H1 (cell line): Measurements from ENCODE around the gene ADGRL3. TPM values are rescaled to one million over a fixed set of nuclear protein-coding genes. Genes with fewer than 3 reads are reported as not detected.

Experiments
- CTBP2 ChIP-seq: IDR thresholded peaks from 2 replicates; pipeline ENCODE4 v1.7.0; 2011; ENCODE audit warnings: borderline replicate concordance, mild to moderate bottlenecking, moderate library complexity, mixed read lengths, low read length; ENCODE audit not compliant: insufficient read depth, insufficient read length
- EGR1 ChIP-seq: IDR thresholded peaks from 2 replicates; pipeline ENCODE4 v1.6.1; 2011; ENCODE audit warnings: low read depth, low read length, borderline replicate concordance
- FOSL1 ChIP-seq: IDR thresholded peaks from 2 replicates; pipeline ENCODE4 v1.6.1; 2011; ENCODE audit warnings: mild to moderate bottlenecking, low read depth, low read length, moderate library complexity; ENCODE audit not compliant: insufficient read depth
- GABPA ChIP-seq: IDR thresholded peaks from 2 replicates; pipeline ENCODE4 v1.6.1; 2011; ENCODE audit warnings: mild to moderate bottlenecking, low read length, moderate library complexity, borderline replicate concordance; ENCODE audit not compliant: insufficient read depth
- HDAC2 ChIP-seq, 2 experiments: fragments of 300-600 bp in 1 of 2; sonication (generic) in 1 of 2; IDR thresholded peaks; 2 replicates each; pipeline ENCODE4 v1.6.1; 2011 to 2012; ENCODE audit warnings: low read depth in 2 of 2, low read length in 2 of 2, mild to moderate bottlenecking in 2 of 2, moderate library complexity in 2 of 2, borderline replicate concordance in 1 of 2, inconsistent platforms in 1 of 2
- HDAC6 ChIP-seq: IDR thresholded peaks from one replicate; pipeline ENCODE4 v1.7.1; 2012; ENCODE audit warnings: low read depth, mild to moderate bottlenecking, inconsistent platforms, low read length, moderate library complexity
- KDM1A ChIP-seq: fragments of 200-600, 300-600 bp; sonication (generic); IDR thresholded peaks from 2 replicates; pipeline ENCODE4 v1.7.1; 2016; ENCODE audit warnings: mild to moderate bottlenecking, low read length, borderline replicate concordance
- PHF8 ChIP-seq: fragments of 200-600 bp; sonication (generic); conservative IDR thresholded peaks from 2 replicates; pipeline ENCODE4 v1.7.1; 2012; ENCODE audit warnings: low read depth, mild to moderate bottlenecking, inconsistent platforms, low read length, moderate library complexity
- POLR2A ChIP-seq, 2 experiments: IDR thresholded peaks; 1 replicate in 1 of 2; 2 replicates in 1 of 2; pipeline ENCODE4 v1.6.1; 2011; ENCODE audit warnings: low read depth in 2 of 2, low read length in 2 of 2, mild to moderate bottlenecking in 2 of 2; ENCODE audit errors: control extremely low read depth in 1 of 2
- RBBP5 ChIP-seq: IDR thresholded peaks from 2 replicates; pipeline ENCODE4 v1.7.1; 2012; ENCODE audit warnings: low read depth, mild to moderate bottlenecking, inconsistent platforms, low read length, moderate library complexity, borderline replicate concordance
- RFX5 ChIP-seq: IDR thresholded peaks from 2 replicates; pipeline ENCODE4 v1.6.1; 2011; ENCODE audit warnings: low read depth, low read length, improper control_type of control experiment, borderline replicate concordance
- RNF2 ChIP-seq: fragments of 200-900, 300-1000 bp; sonication (generic); IDR thresholded peaks from 2 replicates; pipeline ENCODE4 v1.7.1; 2016; ENCODE audit warnings: borderline replicate concordance, low read depth, mild to moderate bottlenecking, antibody characterized with exemption, low read length; ENCODE audit not compliant: poor library complexity, severe bottlenecking; ENCODE audit errors: missing control alignments
- SP1 ChIP-seq: IDR thresholded peaks from 2 replicates; pipeline ENCODE4 v1.6.1; 2011; ENCODE audit warnings: low read depth, low read length
- TAF1 ChIP-seq: IDR thresholded peaks from 2 replicates; pipeline ENCODE4 v1.6.1; 2011; ENCODE audit warnings: mild to moderate bottlenecking, low read depth, low read length
- TBP ChIP-seq: IDR thresholded peaks from 2 replicates; pipeline ENCODE4 v1.6.1; 2011; ENCODE audit warnings: low read depth, low read length, improper control_type of control experiment
- YY1 ChIP-seq: IDR thresholded peaks from 2 replicates; pipeline ENCODE4 v1.6.1; 2011; ENCODE audit warnings: low read depth, mild to moderate bottlenecking, low read length
- polyA plus RNA-seq, 7 experiments: library from polyadenylated mRNA; depleted of rRNA in 3 of 7; stranded (reverse) in 5 of 7; unstranded in 2 of 7; fragments of >200 nt in 5 of 7; fragments of 200-250 nt in 2 of 7; gene quantifications; 1 replicate in 5 of 7; 2 replicates in 1 of 7; 4 replicates in 1 of 7; pipeline versions ENCODE4 v1.2.1 to v1.2.3, GENCODE V29; 2011 to 2013; ENCODE audit warnings: missing spikeins in 2 of 7, mixed read lengths in 2 of 7
- total RNA-seq: library from RNA; stranded (reverse); fragmentation: NEBNext Ultra II Directional; extraction: Animal tissue kit (Norgen Biotek cat#: 25700); gene quantifications from 2 replicates; pipeline ENCODE4 v1.2.1, GENCODE V29; 2021
- TF ChIP-seq, protein P1 (sequence below): IDR thresholded peaks from 2 replicates; pipeline ENCODE4 v1.6.1; 2012; ENCODE audit warnings: low read length, inconsistent platforms
- TF ChIP-seq, protein P2 (sequence below): IDR thresholded peaks from 2 replicates; pipeline ENCODE4 v1.6.1; 2012; ENCODE audit warnings: inconsistent platforms
- TF ChIP-seq, protein P3 (sequence below): IDR thresholded peaks from 2 replicates; pipeline ENCODE4 v1.6.1; 2012; ENCODE audit warnings: inconsistent platforms

ADGRL3 gene
- total and polyA plus RNA-seq, 2 of the 8 experiments (the other 6 are each of a cell fraction or from before 2014, with no cell fraction given) = 6.6 to 13.0 TPM

DNA sequence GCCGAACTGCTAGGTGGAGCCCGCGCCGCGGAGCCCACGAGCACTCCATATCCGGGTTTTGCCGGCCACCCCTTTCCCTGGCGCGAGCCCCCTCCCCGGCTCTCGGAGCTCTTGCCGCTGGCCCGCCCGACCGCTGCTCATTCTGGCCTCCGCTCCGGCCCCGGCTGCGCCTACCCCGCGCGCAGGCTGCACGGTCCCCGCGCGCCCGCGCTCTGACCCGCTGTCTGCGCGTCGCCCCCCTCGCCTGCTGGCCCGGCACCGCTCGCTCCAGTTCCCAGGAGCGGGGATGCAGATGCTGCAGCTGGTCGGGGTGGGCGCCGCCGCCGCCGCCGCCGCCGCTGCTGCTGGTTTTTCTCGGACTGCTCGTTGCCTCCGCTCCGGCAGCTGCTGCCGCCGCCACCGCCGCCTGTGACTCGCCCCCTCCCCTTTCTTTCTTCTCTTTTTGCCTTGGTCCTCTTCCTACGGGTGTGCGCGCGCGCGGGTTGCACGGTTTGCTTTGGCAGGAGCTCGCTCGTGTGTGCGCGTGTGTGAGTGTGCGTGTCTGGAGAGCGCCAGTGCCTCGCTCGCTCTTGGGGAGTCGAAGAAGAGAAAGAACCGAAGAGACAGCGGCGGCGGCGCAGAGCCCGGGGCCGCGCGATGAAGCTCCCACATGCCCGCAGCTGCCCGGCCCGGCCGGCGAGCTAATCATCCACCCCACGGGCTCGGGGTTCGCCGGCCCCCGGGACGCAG, at the start of gene ADGRL3 (continued):
- TF ChIP-seq POLR2A (IDR thresholded peaks at IDR 0.05; ENCODE audit: control extremely low read depth in 1 of 2, low read depth in 2 of 2, low read length in 2 of 2) (peak; percentile 33 to 65), HDAC6 (no peak), RBBP5 (peak; percentile 96; the same call in 1 of the 2 replicates), YY1 (0 out of 2 replicates have a peak, but pooled peaks have one; percentile 5), TBP (peak; percentile 76; the same call in 1 of the 2 replicates), EGR1 (peak; percentile 74), RNF2 (no peak), PHF8 (peak; percentile 40), CTBP2 (peak; percentile 89), TAF1 (peak; percentile 93), KDM1A (no peak), SP1 (peak; percentile 91), FOSL1 (no peak), HDAC2 (IDR thresholded peaks at IDR 0.05; ENCODE audit: borderline replicate concordance in 1 of 2, low read depth in 2 of 2, low read length in 2 of 2) (peak; percentile 78 to 88; a peak in 2 of 4 replicates), RFX5 (0 out of 2 replicates have a peak, but pooled peaks have one; percentile 13), GABPA (0 out of 2 replicates have a peak, but pooled peaks have one; percentile 20)
- TF ChIP-seq, protein P1, sequence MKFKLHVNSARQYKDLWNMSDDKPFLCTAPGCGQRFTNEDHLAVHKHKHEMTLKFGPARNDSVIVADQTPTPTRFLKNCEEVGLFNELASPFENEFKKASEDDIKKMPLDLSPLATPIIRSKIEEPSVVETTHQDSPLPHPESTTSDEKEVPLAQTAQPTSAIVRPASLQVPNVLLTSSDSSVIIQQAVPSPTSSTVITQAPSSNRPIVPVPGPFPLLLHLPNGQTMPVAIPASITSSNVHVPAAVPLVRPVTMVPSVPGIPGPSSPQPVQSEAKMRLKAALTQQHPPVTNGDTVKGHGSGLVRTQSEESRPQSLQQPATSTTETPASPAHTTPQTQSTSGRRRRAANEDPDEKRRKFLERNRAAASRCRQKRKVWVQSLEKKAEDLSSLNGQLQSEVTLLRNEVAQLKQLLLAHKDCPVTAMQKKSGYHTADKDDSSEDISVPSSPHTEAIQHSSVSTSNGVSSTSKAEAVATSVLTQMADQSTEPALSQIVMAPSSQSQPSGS = no peak
- TF ChIP-seq, protein P2, sequence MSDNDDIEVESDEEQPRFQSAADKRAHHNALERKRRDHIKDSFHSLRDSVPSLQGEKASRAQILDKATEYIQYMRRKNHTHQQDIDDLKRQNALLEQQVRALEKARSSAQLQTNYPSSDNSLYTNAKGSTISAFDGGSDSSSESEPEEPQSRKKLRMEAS = peak; percentile 27; the same call in 1 of the 2 replicates
- TF ChIP-seq, protein P3, sequence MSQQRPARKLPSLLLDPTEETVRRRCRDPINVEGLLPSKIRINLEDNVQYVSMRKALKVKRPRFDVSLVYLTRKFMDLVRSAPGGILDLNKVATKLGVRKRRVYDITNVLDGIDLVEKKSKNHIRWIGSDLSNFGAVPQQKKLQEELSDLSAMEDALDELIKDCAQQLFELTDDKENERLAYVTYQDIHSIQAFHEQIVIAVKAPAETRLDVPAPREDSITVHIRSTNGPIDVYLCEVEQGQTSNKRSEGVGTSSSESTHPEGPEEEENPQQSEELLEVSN = peak; percentile 47
